NCI-H510A treated with DMSO at 0.1 percent for 48 hours (cell line): ENCODE data around the gene SUPT20H.
"Not testable (repeated sequence)": the region's sequence is repeated elsewhere in the genome, so short reads cannot be mapped to it uniquely, and the experiment has no call there.

ENCODE experiments used
- DNase-seq: peaks from one replicate; lab custom pipeline; 2025; lab: John Stamatoyannopoulos, UW

The SUPT20H gene

DNA sequence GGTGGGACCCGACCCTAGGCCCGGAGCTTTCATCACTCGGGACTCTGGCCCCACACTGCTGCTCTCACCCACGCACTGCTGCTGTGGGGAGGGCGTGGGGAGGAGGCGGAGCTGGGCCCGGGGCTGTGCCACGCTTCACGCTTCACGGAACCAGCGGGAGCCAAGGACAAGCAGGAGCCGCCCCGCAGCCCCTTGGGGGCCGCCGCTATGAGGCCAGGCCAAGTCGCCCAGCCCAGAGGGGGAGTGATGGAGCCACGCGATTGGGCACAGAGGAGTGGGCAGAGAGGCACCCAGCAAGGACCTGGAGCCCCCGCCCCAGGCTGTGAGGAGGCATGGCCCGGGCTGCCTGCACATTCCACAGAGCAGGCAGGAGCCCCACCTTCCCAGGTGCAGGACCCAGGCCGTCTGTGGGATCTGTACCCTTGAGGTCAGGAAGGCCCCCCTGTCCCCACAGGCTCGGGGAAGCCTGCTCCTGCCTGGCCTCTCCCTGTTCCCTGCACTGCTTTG is 10.2 kb upstream of the SUPT20H start:
- no peak for DNase-seq

DNA sequence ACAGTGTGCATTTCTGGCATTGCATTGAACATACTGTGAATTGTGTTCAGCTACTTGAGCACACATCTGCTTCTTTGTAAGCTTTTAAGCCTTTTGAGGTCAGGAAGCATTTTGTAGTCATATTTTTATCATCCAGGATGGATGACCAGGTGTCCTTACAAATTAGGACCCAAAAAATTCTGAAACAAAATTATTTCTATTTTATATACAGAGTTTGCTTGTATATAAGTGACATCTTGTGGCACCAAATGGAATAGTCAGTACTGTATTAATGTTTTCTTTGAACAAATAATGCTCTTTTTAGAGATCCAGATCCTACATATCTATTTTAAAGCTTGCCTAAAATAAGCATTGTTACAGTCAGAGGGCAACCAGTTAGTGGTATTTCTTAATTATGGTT is 9.5 kb upstream of the SUPT20H start:
- peak; percentile 2 for DNase-seq

DNA sequence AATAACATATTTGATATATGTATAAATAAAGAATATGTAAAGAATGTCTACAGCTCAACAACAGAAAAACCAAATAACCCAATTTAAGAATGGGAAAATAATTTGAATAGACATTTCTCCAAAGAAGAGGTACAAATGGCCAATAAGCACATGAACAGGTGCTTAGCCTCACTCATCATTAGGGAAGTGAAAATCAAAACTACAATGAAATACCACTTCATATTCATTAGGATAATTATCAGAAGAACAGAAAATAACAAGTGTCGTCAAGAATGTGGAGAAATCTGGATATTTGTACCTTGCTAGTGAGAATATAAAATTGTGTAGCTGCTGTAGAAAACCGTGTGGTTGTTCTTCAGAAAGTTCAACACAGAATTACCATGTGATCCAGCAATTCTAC is 8.4 kb upstream of the SUPT20H start:
- no peak for DNase-seq

DNA sequence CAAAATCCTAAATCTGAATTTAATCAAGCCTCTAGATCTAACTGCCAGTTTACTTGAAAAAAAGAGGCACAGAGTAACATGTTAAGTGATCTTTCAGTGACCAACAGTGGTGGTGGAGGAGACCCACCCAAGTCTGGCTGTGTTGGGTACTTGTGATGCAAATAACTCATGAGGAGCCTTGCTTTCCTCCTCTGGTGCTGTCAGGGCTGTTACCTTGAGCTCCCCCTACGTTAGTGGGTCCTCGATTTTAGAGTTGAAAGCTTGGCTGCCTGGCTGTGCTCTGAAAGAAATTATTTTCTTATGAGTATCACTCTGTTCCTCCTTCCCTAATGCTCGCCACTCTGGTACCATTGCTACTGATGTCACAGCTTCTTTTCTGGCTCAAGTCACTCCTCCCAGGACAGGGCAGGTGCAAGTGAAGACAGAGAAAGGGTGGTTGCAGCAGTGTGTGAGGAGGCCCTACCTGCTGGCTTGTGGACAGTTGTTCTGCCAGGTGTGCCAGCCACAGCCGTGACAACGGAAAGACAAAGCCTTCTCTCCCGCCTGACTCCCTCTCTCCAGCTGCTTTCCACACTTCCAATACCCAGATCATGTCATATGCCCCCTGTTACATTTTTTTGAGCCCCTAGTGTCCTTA is 6.5 kb upstream of the SUPT20H start:
- no peak for DNase-seq

DNA sequence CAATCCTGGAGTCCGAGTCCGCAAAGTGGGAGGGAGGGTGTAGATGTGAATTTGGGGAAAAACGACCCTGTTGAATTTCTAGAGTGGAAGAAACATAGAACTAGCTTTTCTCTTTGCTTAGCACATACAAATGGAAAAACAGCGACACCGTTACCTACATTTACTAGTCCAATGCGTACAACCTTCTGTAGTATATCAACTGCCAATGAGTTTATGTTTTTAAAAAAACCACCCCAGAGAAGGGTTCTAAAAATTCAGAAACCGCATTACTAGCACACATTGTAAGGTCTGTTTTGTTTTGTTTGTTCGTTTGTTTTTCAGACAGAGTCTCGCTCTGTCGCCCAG is 332 bp upstream of the SUPT20H start:
- DNase-seq = no peak

DNA sequence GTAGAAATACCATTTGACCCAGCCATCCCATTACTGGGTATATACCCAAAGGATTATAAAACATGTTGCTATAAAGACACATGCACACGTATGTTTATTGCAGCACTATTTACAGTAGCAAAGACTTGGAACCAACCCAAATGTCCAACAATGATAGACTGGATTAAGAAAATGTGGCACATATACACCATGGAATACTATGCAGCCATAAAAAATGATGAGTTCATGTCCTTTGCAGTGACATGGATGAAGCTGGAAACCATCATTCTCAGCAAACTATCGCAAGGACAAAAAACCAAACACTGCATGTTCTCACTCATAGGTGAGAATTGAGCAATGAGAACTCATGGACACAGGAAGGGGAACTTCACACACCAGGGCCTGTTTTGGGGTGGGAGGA is 3.3 kb downstream of the SUPT20H start:
- DNase-seq = not testable (repeated sequence)

DNA sequence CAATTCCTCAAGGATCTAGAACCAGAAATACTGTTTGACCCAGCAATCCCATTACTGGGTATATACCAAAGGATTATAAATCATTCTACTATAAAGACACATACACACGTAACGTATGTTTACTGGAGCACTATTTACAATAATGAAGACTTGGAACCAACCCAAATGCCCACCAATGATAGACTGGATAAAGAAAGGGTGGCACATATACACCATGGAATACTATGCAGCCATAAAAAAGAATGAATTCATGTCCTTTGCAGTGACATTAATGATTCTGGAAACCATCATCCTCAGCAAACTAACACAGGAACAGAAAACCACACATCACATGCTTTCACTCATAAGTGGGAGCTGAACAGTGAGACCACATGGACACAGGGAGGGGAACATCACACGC is 6.4 kb downstream of the SUPT20H start:
- DNase-seq = not testable (repeated sequence)

DNA sequence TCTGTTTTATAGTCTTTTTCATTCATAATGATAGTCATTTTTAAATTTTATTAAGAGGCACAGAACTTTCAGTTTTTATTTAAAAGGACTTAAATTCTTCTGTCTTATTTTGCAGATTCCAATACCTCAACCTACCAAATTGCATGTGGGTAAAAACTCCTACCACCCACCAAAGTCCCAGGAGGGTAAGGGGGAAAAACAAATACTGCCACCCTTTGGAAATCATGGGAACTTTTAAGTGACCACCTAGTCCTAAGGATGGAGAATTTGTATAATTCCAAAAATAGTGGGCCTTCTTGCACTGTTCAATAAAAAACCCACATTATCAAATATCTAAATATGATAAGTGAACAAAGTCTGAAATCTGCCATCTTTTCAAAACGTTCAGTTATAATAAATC is 9.7 kb downstream of the SUPT20H start:
- DNase-seq = no peak

DNA sequence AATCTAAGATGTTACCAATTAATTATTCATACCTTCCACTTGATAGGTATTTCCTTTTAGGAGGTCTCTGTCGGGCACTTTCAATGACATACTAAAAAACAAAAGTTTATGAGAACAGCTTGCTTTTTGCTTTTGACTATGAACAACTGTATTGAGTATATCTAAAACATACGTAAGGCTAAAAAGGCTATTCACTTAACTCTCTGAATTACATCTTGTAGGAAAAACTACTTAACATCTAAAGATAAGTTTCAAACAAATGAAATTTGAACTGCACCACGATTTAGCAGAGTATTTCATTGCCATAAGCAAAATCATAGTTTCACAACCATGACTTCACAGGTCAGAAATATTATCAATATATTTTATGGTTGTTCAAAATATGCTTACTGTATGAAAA is 11.6 kb downstream of the SUPT20H start:
- DNase-seq = no peak

DNA sequence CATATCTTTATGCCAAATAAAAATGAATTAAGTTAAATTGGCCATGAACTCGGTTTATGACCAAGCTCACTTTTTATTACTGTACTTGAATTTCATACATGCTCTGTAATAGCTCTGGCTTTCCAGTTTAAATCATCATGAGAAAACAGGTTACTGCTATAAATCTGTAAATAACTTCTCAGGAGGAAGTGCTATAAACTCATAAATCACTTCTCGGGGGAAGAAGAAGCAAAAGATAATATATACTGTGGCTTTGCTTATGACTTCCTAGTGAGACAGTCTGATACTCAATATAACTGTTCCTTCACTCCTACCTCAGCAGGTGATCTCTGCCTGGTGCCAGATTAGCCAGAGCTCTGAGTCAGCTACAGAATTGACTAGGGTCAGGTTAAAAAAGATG is 12.5 kb downstream of the SUPT20H start:
- no peak for DNase-seq

DNA sequence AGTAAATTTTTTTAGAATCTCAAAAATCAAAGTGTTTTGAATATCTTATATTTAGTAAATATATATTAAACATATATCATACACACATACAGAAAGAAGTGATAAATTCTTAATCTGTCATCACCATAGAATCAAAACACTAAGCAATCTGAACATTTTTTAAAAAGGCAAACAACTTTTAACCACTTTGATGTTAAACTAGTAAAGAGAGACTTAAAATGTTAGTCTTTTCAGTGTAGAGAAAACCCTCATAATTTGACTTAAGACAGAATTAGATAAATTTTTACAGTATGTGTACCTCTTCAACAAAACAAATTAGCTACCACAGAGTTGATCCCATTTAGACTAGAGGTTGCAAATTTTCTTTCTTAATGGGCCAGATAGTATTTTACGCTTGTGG is 13.4 kb downstream of the SUPT20H start:
- no peak for DNase-seq

DNA sequence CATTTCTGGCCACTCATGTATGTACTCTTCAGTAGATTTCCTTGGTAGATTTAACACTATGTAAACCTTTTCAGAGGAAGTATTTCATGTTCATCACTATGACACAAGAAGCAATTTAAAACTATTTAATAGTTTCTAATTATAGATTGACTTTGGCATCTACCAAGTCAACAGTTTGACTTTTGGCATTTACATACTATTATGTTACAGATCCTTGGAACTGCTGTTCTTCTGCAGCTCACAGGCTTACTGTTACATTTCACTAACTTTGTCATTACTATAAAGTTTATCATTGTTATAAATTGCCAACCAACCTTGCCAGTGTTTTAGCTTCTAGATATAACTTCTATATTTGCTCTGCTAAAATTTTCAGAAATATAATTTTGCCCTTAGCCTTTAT is 18.7 kb downstream of the SUPT20H start:
- no peak for DNase-seq

DNA sequence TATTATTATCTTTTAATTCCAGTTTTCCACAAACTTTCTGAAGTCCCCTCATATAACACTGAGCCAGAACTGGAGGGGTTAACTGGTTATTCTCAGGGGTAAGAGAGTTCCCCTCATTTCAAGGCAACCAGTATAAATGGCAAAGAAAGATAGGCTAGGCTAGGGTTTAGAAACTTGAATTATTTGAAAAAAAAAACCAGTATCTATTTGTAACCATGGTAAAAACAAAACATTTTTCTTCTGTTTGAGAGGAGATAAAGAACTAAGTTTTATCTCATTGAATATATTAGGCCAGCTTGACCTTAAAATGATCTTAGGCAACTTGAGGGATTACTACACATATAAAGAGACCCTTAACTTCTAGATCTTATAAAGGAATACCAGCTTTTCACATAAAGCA is 19.6 kb downstream of the SUPT20H start:
- DNase-seq = no peak

DNA sequence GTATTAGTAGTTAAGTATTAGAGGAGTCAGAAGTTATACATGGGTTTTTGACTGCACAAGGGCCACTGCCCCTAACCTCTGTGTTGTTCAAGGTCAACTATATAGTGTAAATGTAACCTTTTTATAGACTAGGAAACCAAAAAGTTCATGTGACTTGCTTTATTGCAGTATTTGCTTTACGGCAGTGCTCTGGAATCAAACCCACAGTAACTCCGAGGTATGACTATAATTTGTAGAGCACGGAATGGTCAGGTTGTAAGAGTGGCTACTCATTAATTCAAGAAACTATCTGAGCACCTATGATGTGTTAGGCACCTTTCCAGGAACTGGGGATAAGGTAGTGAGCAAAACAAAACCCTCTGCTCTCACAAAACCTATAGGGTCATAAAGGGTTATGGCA is 22.2 kb downstream of the SUPT20H start:
- DNase-seq = no peak

DNA sequence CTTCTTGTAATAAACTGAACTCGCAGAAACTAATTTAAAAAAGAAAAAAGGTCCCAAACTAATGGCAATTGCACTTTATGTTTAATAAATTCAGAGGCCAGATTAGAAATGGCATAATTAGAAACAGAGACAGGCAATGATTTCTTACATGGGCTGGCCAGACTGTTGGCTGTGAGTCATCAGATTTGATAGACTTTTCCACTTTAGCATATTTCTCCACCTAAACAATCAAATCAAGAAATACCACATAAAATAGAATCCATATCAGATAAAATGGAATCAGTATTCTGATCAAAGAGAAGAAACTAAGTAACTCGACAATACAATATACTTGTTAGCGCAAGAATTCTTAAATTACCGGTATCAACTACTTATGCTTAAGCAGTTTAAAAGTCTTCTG is 29.9 kb downstream of the SUPT20H start:
- no peak for DNase-seq

DNA sequence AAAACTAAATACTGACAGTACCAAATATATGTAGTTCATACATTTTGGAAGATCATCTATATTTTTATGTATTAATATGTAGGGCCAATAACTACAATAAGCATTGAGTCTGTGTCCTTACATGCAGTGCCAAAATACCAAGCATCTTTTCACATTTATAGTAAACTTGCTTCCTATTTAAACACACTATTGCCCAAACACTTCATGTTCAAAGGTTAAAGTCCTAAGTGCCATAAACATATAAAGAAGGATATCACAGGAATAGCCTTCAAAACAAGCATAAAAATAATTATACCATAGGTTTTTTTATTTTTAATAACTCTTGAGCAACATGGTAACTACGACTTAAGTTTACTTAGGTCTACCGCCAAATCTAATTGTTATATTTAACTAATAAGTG is 31.8 kb downstream of the SUPT20H start:
- no peak for DNase-seq

DNA sequence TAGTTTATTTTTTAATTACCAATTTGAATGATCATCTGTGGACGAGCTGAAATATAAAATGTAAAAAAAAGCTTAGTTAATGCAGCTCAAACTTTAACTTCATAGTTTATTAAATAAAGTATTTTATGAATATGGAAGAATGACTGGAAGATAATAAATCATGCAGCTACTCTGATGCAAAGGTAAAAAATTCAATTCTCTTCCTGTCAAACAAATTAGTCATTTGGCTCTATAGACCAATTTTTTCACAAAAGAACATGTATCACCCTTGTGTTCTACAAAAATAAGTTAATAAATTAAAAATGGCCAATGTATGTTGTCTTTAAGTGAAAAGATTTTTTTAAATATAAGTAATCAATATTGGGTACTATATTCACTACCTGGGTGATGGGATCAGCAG is 32.7 kb downstream of the SUPT20H start:
- DNase-seq = no peak

DNA sequence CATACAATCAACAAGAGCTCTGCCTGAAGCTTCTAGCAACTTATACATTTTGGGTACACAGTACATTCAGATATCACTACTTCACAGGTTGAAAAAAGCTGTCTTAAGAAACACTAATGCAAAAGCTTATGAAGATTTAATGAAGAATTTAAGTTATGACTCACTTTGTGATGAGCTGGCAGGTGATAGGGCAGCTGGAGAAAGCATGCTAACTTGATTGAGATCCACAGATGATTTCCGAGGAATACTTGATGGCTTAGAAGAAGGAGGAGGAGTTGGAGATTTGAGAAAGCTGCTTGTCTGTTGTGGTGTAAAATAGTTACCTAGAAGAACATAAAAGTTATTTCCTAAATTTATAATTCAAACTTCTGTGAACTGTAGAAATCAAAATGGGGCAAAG is 35.6 kb downstream of the SUPT20H start:
- DNase-seq = no peak

DNA sequence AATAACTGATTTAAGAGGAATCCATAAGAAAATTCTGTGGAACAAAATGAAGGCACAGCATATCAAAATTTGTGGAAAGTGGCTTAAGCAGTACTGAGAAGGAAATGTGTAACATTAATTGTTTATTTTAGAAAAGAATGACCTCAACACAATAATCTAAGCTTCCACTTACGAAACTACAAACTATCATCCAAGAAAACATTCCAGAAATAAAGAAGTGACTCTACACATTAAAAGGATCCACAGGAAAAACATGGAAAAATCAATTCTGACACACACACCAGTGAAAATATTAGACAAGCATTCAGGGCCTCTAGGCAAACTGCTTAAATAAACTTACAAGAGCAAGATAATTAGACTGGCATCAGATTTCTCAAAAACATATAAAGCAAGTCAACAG is 44.9 kb downstream of the SUPT20H start:
- DNase-seq = no peak

DNA sequence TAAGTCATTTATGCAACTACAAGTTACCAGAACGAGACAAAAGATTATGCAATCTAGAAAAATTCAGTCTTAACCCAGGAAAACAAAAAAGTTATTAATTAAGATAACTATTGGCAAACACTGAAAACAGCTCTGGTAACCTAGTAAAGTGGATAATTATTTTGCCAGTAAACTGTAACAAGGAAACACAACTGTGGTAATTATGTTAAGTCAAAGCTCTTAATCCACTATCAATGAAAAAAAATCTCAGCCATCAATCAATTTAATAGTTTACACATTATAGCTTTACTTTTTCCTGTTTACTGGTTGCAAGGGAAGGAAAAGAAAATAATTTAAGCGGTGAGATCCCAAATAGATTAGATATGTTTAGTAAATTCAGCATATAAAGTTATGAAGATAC is 47.7 kb downstream of the SUPT20H start:
- DNase-seq = no peak

DNA sequence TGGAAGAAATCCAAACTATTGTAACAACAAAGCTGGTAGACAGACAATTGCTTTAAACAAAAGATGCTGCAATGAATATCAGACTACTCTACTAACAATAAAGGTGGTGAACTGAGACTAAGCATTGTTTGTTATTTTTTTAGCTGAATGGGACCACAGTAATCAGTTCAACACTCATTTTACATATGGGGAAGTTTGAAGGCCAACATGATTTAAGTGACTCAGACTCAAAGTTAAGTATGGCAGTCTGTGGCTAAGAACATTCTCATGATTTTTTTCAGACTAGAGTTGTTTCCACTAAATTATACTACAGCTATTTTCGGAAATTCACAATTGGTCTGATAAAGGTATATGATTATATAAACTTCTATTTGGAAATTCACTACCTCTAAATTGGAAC is 48.5 kb downstream of the SUPT20H start:
- DNase-seq = no peak

DNA sequence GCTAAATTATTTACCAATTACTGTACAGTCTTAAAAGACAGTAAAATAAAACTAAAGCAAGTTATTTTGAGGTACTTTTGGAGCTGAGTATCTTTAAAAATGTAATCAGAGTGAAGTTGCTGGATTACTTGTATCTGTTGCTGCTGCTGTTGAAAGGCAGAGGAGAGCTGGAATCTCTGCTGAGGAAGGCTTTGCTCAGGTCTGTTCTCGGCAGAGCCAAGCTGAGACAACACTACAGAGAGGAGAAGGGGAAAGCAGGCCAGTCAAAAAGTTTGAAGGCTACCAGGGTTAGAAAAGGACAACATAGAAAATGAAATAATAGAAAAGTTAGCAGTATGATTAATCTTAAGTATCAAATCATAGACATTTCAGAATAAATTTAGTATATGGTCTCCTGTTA is 49.1 kb downstream of the SUPT20H start:
- DNase-seq = no peak

DNA sequence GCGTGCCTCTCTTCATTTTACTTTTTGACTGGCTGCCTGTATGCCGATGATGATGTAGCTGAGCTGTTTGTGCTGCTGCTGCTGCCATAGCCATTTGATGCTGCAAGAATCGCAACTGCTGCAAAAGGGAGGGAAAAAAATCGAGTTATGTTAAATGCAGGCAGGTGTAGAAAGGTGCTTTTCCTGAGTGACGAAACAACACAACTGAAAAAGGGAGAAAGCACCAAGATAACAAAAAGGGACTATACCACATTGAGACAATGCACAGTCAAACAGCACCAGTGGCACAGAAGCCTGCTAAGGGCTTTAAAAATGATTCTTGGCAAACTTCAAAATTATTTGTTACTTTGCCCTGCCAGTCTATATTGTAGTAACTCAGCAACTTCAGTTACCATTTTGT is 49.8 kb downstream of the SUPT20H start:
- no peak for DNase-seq

DNA sequence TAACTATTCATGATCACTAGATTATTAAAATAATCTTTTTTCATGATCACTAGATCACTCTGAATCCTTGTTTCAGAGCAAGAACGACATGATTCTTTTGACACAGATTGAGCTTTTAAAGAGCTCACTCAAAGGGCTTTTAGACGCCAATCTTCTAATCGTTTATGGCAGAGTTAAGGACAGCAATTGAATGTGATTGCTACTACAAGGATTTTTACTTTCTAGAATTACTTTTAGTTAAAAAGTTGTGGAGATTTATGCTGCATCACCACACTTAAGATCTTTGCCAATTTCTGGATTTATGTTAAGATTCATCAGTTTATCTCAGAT is 57.6 kb downstream of the SUPT20H start:
- no peak for DNase-seq
